HCT116 (cell line): ENCODE data around the gene NSG1. TPM values are rescaled to one million over a fixed set of nuclear protein-coding genes. Genes with fewer than 3 reads are reported as not detected.

Experiments
- ATAC-seq: fragments of 200-7000 bp; cut with Tn5 transposase; 2 replicates; pipeline ENCODE4 v1.9.1; 2020; ENCODE audit warnings: mild to moderate bottlenecking, moderate library complexity
- BruUV-seq: library from RNA; stranded (reverse); fragments of 400-500 nt; replicated peaks from 2 replicates; lab custom pipeline; 2021; lab: Mats Ljungman, UMichigan
- CTCF ChIA-PET: fragments of 300-600 bp; sonication (Branson Sonifier 250); formaldehyde crosslinking; loops from one replicate; lab custom pipeline; 2021; ENCODE audit warnings: antibody characterized with exemption; lab: Charles Lee
- POLR2A ChIA-PET: fragments of 300-600, 350-600 bp; sonication (Branson Sonifier 250); formaldehyde crosslinking; loops from one replicate; lab custom pipeline; 2021; ENCODE audit warnings: antibody characterized with exemption; lab: Charles Lee
- RAD21 ChIA-PET, 2 experiments: fragments of 300-600 bp; sonication (Branson Sonifier 250); formaldehyde crosslinking; loops; one replicate each; lab custom pipeline; 2023; ENCODE audit warnings: low total read pairs in 2 of 2; ENCODE audit not compliant: uncharacterized antibody in 2 of 2, unreplicated experiment in 2 of 2, low non-redundant PET in 1 of 2; lab: Charles Lee
- DNase-seq: peaks from one replicate; pipeline ENCODE4 v3.0.0-alpha.2; 2010; ENCODE audit warnings: low read depth, low spot score
- H2AFZ ChIP-seq: fragments of 200-600 bp; shearing (Covaris generic), sonication (generic); 2 replicates; pipeline ENCODE4 v1.6.1; 2017; ENCODE audit warnings: low read depth, mixed run types, mixed read lengths, antibody characterized with exemption, low read length; ENCODE audit not compliant: poor library complexity, severe bottlenecking
- H3K27ac ChIP-seq: 2 replicates; pipeline ENCODE4 v1.5.1; 2012; ENCODE audit warnings: low read depth, low read length
- H3K27me3 ChIP-seq: fragments of 200-600 bp; sonication (generic); 2 replicates; pipeline ENCODE4 v1.6.1; 2016; ENCODE audit warnings: mixed run types, low read length, mixed read lengths; ENCODE audit not compliant: insufficient read depth
- H3K36me3 ChIP-seq, 2 experiments: fragments of 200-500 bp in 1 of 2; fragments of 200-600 bp in 1 of 2; sonication (Bioruptor generic) in 1 of 2; sonication (generic) in 1 of 2; 2 replicates each; pipeline versions ENCODE4 v1.5.1 to v1.6.1; 2014 to 2016; ENCODE audit warnings: low read length in 2 of 2, inconsistent platforms in 1 of 2, mixed read lengths in 1 of 2, mixed run types in 1 of 2; ENCODE audit not compliant: insufficient read depth in 2 of 2, control insufficient read depth in 1 of 2
- H3K4me1 ChIP-seq, 2 experiments: fragments of 200-600 bp in 1 of 2; sonication (generic) in 1 of 2; 2 replicates each; pipeline versions ENCODE4 v1.5.1 to v1.6.1; 2012 to 2017; ENCODE audit warnings: low read length in 2 of 2, inconsistent platforms in 1 of 2, mild to moderate bottlenecking in 1 of 2, mixed read lengths in 1 of 2, mixed run types in 1 of 2, moderate library complexity in 1 of 2; ENCODE audit not compliant: insufficient read depth in 2 of 2, control insufficient read depth in 1 of 2
- H3K4me2 ChIP-seq: fragments of 200-600 bp; sonication (generic); 2 replicates; pipeline ENCODE4 v1.6.1; 2017; ENCODE audit warnings: mixed run types, low read length, mixed read lengths
- H3K4me3 ChIP-seq, 2 experiments: fragments of 200-600 bp in 1 of 2; sonication (generic) in 1 of 2; replicated peaks in 1 of 2; 2 replicates each; pipeline ENCODE4 v1.5.1; 2011 to 2016; ENCODE audit warnings: low read length in 2 of 2, control low read depth in 1 of 2, low read depth in 1 of 2, mild to moderate bottlenecking in 1 of 2, mixed read lengths in 1 of 2, mixed run types in 1 of 2
- H3K79me2 ChIP-seq: fragments of 200-600 bp; sonication (generic); 2 replicates; pipeline ENCODE4 v1.6.1; 2017; ENCODE audit warnings: mild to moderate bottlenecking, mixed run types, low read length, moderate library complexity, mixed read lengths; ENCODE audit not compliant: insufficient read depth
- H3K9ac ChIP-seq: fragments of 200-600 bp; sonication (generic); 2 replicates; pipeline ENCODE4 v1.6.1; 2016; ENCODE audit warnings: low read length, mixed read lengths
- H3K9me2 ChIP-seq: fragments of 200-600 bp; sonication (generic), shearing (Covaris generic); 2 replicates; pipeline ENCODE4 v1.6.1; 2017; ENCODE audit warnings: mixed run types, mild to moderate bottlenecking, moderate library complexity; ENCODE audit not compliant: insufficient read depth
- H3K9me3 ChIP-seq, 2 experiments: fragments of 200-500 bp in 1 of 2; fragments of 200-600 bp in 1 of 2; sonication (Bioruptor generic) in 1 of 2; sonication (generic) in 1 of 2; 2 replicates each; pipeline ENCODE4 v1.6.1; 2014 to 2017; ENCODE audit warnings: low read length in 2 of 2, mixed read lengths in 2 of 2, inconsistent platforms in 1 of 2, low read depth in 1 of 2, mild to moderate bottlenecking in 1 of 2, mixed run types in 1 of 2, moderate library complexity in 1 of 2; ENCODE audit not compliant: control insufficient read depth in 1 of 2, insufficient read depth in 1 of 2
- H4K20me1 ChIP-seq: fragments of 200-600 bp; sonication (generic), shearing (Covaris generic); 2 replicates; pipeline ENCODE4 v1.6.1; 2017; ENCODE audit warnings: mixed run types, mild to moderate bottlenecking, moderate library complexity; ENCODE audit not compliant: insufficient read depth
- ATF3 ChIP-seq: IDR thresholded peaks from 2 replicates; pipeline ENCODE4 v1.6.1; 2012
- ELF1 ChIP-seq: IDR thresholded peaks from 2 replicates; pipeline ENCODE4 v1.6.1; 2012; ENCODE audit warnings: low read depth, borderline replicate concordance
- intact Hi-C: fragments of 100-400 bp; cut with micrococcal nuclease; formaldehyde crosslinking; loops from 2 replicates; pipeline ENCODE4 v1.10.0; 2022
- total RNA-seq: library from RNA; stranded (reverse); gene quantifications from one replicate; pipeline ENCODE4 v1.2.1, GENCODE V29; 2021; ENCODE audit not compliant: unreplicated experiment
- TF ChIP-seq, protein P1 (sequence below), 3 experiments: fragments of 200-600 bp in 1 of 3; sonication (generic) in 1 of 3; IDR thresholded peaks in 2 of 3; conservative IDR thresholded peaks in 1 of 3; 2 replicates each; pipeline ENCODE4 v1.5.1; 2012 to 2017; ENCODE audit warnings: low read depth in 2 of 3, low read length in 2 of 3, antibody characterized with exemption in 1 of 3, borderline replicate concordance in 1 of 3, control low read depth in 1 of 3, mild to moderate bottlenecking in 1 of 3, mixed read lengths in 1 of 3, mixed run types in 1 of 3, moderate library complexity in 1 of 3; ENCODE audit not compliant: insufficient read depth in 1 of 3

The NSG1 gene
- total RNA-seq, 1 experiment from 2014 or later, result 0.12 TPM

DNA sequence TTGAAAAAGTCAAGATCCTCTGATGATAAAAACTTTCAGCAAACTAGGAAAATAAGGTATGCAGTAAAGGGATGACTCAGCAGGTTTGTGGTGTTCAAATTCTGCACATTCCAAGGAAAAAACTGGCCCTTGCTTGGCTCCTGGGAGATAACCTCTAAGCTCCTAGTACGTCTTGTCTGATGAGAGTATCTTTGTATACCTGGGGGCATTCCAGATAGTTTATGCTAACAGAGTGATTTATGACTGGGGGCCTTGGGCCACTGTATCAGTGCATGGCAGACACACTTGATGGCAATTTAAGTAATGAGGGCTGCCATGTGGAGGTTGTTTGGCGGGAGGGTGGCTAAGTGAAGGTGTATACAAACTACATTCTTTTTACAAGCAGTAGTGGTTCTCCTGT lies 56.9 kb downstream of the NSG1 start (continued):
- no peak for TF ChIP-seq ATF3
- no peak for TF ChIP-seq ELF1
- TF ChIP-seq, all 23 proteins: peak for 0

- Histone ChIP-seq H3K27ac (no peak overlapping the region), H3K36me3 (no peaks in the 10 kb centered on the region), H4K20me1 (no peaks in the 10 kb centered on the region), H3K27me3 (no peaks in the 10 kb centered on the region), H3K4me2 (no peak overlapping the region), H3K9me3 (no peaks in the 10 kb centered on the region), H3K4me1 (peaks cover 8 to 11% of the 10 kb centered on the region in 2 experiments; a peak in 3 of 4 replicates), H3K9me2 (no peaks in the 10 kb centered on the region), H3K4me3 (no peak overlapping the region), H2AFZ (no peak overlapping the region), H3K9ac (no peak overlapping the region), H3K79me2 (no peaks in the 10 kb centered on the region)
- ChIA-PET RAD21 (no interaction called here), CTCF (no interaction called here), POLR2A (no interaction called here)
- no TSS peak for BruUV-seq
- intact Hi-C loops, result no loop called here
- TF ChIP-seq, protein P1, sequence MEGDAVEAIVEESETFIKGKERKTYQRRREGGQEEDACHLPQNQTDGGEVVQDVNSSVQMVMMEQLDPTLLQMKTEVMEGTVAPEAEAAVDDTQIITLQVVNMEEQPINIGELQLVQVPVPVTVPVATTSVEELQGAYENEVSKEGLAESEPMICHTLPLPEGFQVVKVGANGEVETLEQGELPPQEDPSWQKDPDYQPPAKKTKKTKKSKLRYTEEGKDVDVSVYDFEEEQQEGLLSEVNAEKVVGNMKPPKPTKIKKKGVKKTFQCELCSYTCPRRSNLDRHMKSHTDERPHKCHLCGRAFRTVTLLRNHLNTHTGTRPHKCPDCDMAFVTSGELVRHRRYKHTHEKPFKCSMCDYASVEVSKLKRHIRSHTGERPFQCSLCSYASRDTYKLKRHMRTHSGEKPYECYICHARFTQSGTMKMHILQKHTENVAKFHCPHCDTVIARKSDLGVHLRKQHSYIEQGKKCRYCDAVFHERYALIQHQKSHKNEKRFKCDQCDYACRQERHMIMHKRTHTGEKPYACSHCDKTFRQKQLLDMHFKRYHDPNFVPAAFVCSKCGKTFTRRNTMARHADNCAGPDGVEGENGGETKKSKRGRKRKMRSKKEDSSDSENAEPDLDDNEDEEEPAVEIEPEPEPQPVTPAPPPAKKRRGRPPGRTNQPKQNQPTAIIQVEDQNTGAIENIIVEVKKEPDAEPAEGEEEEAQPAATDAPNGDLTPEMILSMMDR (IDR thresholded peaks at IDR 0.05 in 2 of 3, conservative IDR thresholded peaks at IDR 0.05 in 1 of 3; ENCODE audit: borderline replicate concordance in 1 of 3, insufficient read depth in 1 of 3, low read depth in 2 of 3, low read length in 2 of 3), result no peak
- DNase-seq, result no peak
- no peak for ATAC-seq
Measured at GRCh38 chr4:4446434-4446833, 59.5 kb downstream of the NSG1 start.
